ENCODE data around the gene BAHD1.

DNA sequence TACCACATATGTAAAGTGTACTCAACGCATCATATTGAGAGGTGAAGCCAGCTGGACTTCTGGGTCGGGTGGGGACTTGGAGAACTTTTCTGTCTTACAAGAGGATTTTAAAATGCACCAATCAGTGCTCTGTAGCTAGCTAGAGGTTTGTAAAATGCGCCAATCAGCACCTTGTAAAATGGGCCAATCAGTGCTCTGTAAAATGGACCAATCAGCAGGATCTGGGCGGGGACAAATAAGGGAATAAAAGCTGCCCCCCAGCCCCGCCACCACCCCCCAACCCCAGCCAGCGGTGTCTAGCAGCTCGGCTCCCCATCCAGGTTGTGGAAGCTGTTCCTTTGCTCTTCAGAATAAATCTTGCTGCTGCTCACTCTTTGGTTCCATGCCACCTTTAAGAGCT lies 41.4 kb upstream of the BAHD1 start:
- TF ChIP-seq, protein P1, sequence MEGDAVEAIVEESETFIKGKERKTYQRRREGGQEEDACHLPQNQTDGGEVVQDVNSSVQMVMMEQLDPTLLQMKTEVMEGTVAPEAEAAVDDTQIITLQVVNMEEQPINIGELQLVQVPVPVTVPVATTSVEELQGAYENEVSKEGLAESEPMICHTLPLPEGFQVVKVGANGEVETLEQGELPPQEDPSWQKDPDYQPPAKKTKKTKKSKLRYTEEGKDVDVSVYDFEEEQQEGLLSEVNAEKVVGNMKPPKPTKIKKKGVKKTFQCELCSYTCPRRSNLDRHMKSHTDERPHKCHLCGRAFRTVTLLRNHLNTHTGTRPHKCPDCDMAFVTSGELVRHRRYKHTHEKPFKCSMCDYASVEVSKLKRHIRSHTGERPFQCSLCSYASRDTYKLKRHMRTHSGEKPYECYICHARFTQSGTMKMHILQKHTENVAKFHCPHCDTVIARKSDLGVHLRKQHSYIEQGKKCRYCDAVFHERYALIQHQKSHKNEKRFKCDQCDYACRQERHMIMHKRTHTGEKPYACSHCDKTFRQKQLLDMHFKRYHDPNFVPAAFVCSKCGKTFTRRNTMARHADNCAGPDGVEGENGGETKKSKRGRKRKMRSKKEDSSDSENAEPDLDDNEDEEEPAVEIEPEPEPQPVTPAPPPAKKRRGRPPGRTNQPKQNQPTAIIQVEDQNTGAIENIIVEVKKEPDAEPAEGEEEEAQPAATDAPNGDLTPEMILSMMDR (IDR thresholded peaks at IDR 0.05; ENCODE audit: poor library complexity) = no peak
- no peak for TF ChIP-seq EZH2 (IDR thresholded peaks at IDR 0.05; ENCODE audit: borderline replicate concordance)
